ENCODE measurements around the gene RAI14. TPM values are rescaled to one million over a fixed set of nuclear protein-coding genes. Genes with fewer than 3 reads are reported as not detected.
"Not testable (repeated sequence)": the region's sequence is repeated elsewhere in the genome, so short reads cannot be mapped to it uniquely, and the experiment has no call there.

Gene RAI14
- polyA plus RNA-seq, 6 donors from 2014 or later, result 0.08 to 2.4 (median 1.2) TPM; not detected in 2

DNA sequence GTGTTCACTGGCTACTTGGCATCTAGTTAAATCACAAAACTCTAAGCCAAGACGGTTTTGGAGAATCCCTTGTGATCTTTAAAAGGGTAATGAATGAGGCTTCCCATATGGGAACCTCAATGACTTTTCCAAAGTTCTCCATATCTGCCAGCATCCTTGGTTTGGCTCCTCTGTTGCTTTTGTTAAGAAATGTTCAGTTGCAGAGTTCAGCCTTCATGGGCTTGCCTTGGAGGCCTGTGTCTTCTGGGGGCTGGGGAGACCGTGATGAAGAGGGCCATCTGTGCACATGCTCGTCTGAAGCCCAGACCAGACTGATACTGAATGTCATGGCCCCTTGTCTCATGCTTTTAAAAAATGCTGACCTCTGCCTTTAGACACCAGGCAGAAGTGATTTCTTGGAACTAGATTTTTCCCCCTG is 84.3 kb downstream of the RAI14 start:
- Mint-ChIP-seq H3K27me3 (peaks cover 0 to 4% (median 0%) of the 10 kb centered on the region in 3 donors), H3K9me3 (peaks cover 0 to 19% (median 4%) of the 10 kb centered on the region in 7 donors), H3K27ac (peak overlapping the region in 3 of 6 donors; percentile 21 to 83 (median 49))

DNA sequence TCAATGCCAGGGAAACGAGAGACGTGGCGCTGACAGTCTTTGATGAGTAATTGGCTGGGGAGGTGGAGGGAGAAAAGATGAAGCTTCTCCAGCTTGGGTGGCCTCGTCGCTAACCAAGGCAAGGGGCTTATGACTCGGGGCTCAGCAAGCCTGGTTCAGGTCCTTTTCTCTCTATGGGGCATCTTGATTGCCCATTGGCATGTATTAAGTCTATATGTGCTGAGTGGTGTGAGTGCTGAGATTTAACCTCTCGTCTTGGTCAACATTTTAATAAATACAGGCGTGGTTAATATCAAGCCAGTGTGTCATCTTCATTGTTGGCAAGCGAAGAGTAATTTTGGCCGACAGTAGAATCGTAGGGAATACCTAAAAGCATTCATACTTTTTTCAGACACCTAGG is 85.9 kb downstream of the RAI14 start:
- DNase-seq (no peak), ATAC-seq (ENCODE audit: low read depth in 2 of 2) (no peak)
- H3K9me3 Mint-ChIP-seq, result peaks cover 0 to 23% (median 6%) of the 10 kb centered on the region in 7 donors
- peaks cover 10 to 14% of the 10 kb centered on the region in 2 donors for H3K36me3 Mint-ChIP-seq
- H3K27ac Mint-ChIP-seq, result peak overlapping the region in 5 of 6 donors; percentile 9 to 98 (median 97)
- H3K4me3 Mint-ChIP-seq, result peak overlapping the region in 3 of 8 donors; percentile 40 to 62 (median 40)
- H3K27me3 Mint-ChIP-seq, result no peaks in the 10 kb centered on the region
- peaks cover 24 to 67% (median 44%) of the 10 kb centered on the region in 3 donors for H3K4me1 Mint-ChIP-seq

More for the DNA sequence above, 84.3 kb downstream of the RAI14 start:
- H3K4me1 Mint-ChIP-seq, result peaks cover 18 to 53% (median 31%) of the 10 kb centered on the region in 3 donors
- H3K4me3 Mint-ChIP-seq, result no peak overlapping the region
- peaks cover 10% of the 10 kb centered on the region in 2 donors for H3K36me3 Mint-ChIP-seq
- ATAC-seq (ENCODE audit: low read depth in 2 of 2) (no peak), DNase-seq (no peak)

DNA sequence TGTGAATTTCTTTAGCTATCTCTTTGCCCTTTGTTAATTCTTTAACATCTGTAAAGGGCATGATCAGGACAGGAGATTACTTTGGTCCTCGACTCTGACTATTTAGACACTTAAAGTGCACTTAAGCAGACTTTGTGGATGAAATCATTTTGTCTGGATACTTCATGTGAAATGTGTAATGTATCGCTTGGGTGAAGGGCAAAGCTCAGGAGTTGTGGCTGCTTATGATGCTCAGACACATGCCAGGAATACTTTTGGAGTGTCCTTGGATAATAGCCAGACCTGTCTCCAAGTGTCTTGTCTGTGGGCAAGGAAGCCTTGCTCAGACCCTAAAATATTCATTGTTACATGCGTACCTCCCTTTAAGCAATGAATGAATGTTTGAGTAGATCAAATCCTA is 87.8 kb downstream of the RAI14 start:
- Mint-ChIP-seq H3K27me3 (no peaks in the 10 kb centered on the region), H3K4me3 (peak overlapping the region in 1 of 8 donors; percentile 20), H3K9me3 (peaks cover 0 to 23% (median 6%) of the 10 kb centered on the region in 7 donors), H3K4me1 (peaks cover 24 to 66% (median 44%) of the 10 kb centered on the region in 3 donors), H3K36me3 (peaks cover 10 to 14% of the 10 kb centered on the region in 2 donors), H3K27ac (peak overlapping the region in 5 of 6 donors; percentile 47 to 89 (median 83))
- DNase-seq, result no peak
- ATAC-seq (ENCODE audit: low read depth in 2 of 2), result no peak

DNA sequence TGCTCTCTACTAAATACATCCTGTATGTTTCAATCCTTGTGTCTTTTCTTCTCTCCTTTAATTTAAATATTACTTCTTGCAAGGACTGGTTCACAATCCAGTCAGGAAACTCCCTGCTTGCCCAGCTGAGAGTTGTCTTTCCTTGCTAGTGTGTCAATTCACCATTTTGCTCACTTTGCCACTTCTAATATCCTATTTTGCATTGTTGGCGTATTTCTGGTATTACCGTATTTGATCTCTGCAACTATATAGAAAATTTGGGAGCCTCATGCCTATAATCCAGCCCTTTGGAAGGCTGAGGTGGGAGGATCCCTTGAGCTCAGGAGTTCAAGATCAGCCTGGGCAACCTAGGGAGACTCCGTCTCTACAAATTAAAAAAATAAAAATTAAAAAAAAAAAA is 92.3 kb downstream of the RAI14 start:
- Mint-ChIP-seq H3K36me3 (peaks cover 0 to 5% of the 10 kb centered on the region in 2 donors), H3K9me3 (peaks cover 0 to 4% (median under 1%) of the 10 kb centered on the region in 7 donors), H3K4me3 (no peak overlapping the region), H3K27me3 (peaks cover 0 to 4% (median 0%) of the 10 kb centered on the region in 3 donors), H3K27ac (no peak overlapping the region), H3K4me1 (peaks cover 11 to 38% (median 30%) of the 10 kb centered on the region in 3 donors)
- DNase-seq (no peak), ATAC-seq (ENCODE audit: low read depth in 2 of 2) (no peak)

DNA sequence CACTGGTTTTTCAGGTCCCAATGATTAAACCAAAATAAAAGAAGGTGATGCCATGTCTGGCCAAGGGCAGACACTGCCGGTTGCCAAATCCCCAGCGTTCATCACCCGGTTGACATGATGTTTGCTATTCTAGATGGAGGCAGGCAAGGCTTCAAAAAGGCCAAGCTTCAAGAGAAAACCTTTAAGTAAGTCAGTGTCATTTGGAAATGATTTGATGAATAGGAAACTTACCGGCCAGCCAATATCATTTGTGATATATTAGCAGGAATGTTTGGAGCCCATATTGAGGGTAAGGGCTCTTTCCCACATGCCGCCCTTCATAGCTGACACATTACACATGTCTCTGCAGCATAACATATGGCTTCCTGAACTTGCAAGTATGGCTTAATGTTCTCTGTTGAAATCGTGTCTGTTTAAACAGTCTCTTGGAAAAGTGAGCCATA is 93.3 kb downstream of the RAI14 start:
- Mint-ChIP-seq H3K36me3 (peaks cover 0 to 5% of the 10 kb centered on the region in 2 donors), H3K4me3 (no peak overlapping the region), H3K4me1 (peaks cover 11 to 28% (median 26%) of the 10 kb centered on the region in 3 donors), H3K27ac (no peak overlapping the region), H3K9me3 (peaks cover 0 to 4% (median 0%) of the 10 kb centered on the region in 7 donors), H3K27me3 (peaks cover 0 to 4% (median 0%) of the 10 kb centered on the region in 3 donors)
- no peak for DNase-seq
- no peak for ATAC-seq (ENCODE audit: low read depth in 2 of 2)

DNA sequence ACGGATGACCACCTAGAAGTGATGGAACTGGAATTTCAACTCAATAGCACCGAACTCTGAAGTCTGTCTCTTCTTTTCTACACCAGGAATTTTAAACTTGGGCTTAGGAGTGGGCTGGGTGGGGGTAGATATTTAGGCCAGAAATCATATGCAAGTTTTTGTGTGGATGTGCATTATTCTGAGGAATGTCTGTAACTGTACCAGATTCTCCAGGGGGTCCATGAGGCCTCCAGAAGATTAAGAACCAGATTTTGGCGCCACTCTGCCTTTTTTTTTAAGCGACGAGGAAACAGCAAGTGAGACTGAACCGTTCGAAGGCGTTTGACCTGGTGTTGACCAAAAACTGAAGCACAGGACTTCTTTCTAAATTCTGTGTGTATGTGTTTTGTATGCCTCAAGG is 94.1 kb downstream of the RAI14 start:
- Mint-ChIP-seq H3K27me3 (peaks cover 0 to 4% (median 0%) of the 10 kb centered on the region in 3 donors), H3K4me3 (peak overlapping the region in 1 of 8 donors; percentile 55), H3K27ac (peak overlapping the region in 2 of 6 donors; percentile 8 to 45), H3K9me3 (peaks cover 0 to 4% (median 0%) of the 10 kb centered on the region in 7 donors), H3K36me3 (peaks cover 0 to 5% of the 10 kb centered on the region in 2 donors), H3K4me1 (peaks cover 11 to 23% (median 21%) of the 10 kb centered on the region in 3 donors)
- ATAC-seq (ENCODE audit: low read depth in 2 of 2) (no peak), DNase-seq (no peak)

DNA sequence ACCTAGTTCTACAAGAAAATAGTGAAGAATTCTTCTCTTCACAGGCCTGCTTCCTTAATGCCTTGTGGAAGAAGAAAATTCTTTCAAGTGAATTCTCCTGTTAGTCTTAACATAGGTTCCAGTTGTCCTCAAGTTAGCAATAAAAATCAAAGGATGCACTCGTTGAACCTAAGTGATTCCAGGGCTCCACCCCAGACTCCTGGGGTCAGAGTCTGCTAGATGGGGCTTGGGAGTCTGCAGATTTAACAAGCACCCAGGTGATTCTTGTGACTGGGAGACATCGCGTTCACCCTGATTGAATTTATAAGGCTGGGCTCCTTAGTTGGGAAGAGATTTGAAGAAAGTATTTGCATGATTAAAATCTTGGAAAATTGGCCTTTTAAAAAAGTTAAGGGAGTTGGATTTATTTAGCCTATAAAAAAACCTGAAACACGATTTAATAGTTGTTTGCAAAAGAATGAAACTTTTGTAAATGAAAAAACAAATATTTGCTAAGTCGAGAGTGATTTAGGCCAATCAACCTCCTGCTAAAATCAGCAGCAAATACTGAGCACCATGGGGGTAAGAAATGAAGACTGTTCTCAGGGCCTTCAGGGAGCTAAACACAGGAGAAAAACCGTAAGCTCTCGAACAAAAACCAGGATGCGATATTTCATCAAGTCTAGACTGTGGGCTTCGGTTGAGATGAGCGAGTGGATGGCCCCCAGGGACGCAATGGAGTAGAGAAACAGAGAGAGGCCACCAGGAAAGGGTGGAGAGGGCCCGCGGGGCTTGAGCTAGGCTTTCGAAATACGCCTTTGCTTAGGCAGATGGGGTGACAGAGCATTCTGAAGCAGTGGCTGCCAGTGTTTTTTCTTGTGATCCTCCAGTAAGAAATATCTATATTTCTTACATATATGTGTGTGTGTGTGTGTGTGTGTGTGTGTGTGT is 95.9 kb downstream of the RAI14 start:
- Mint-ChIP-seq H3K27me3 (peaks cover 0 to 7% (median 0%) of the 10 kb centered on the region in 3 donors), H3K36me3 (no peaks in the 10 kb centered on the region), H3K4me3 (peak overlapping the region in 4 of 8 donors; percentile 12 to 71 (median 40)), H3K4me1 (peaks cover 3 to 9% (median 3%) of the 10 kb centered on the region in 3 donors), H3K27ac (peak overlapping the region in 2 of 6 donors; percentile 71 to 94), H3K9me3 (no peaks in the 10 kb centered on the region)
- ATAC-seq (ENCODE audit: low read depth in 2 of 2), result peak in 1 of 2 donors; percentile 61
- DNase-seq, result peak; percentile 29

DNA sequence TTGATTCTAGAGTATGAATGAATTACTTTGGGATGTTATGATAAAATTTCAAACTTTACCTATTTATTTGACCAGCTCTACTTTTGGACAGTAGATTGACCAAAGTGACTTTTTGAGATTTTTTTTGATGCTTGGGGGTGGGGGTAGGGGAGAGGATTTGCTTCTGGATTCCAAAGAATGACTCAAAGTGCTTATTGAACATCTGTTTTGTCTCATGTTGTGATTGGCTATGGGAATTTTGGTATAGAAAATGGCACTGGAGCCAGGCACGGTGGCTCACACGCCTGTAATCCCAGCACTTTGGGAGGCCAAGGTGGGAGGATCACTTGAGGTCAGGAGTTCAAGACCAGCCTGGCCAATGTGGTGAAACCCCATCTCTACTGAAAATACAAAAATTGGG is 97.1 kb downstream of the RAI14 start:
- H3K36me3 Mint-ChIP-seq; ATAC-seq (ENCODE audit: low read depth in 2 of 2); H3K4me3 Mint-ChIP-seq; H3K9me3 Mint-ChIP-seq; H3K27ac Mint-ChIP-seq; H3K27me3 Mint-ChIP-seq; H3K4me1 Mint-ChIP-seq; DNase-seq: not testable (repeated sequence)

DNA sequence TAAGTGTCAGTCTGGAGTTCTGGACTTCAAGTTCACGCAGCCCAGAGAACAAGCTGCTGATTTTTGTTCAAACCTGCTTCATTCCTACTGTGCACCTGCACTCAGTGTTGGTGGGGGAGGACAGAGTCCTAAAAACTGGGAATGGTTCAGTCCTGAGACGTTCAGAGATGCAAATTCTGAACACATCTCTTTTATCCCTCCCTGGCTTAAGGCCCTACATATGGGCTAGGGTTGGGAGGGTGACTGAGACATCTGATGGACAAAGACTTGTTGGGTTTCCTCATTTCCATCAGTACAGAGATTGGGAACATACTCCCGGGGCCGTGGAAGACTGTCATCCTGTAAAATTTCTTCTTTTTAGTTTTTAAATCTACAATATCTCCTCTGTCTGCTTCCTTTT is 99.8 kb downstream of the RAI14 start:
- DNase-seq (no peak), ATAC-seq (ENCODE audit: low read depth in 2 of 2) (no peak)
- no peaks in the 10 kb centered on the region for H3K9me3 Mint-ChIP-seq
- H3K36me3 Mint-ChIP-seq, result no peaks in the 10 kb centered on the region
- H3K27me3 Mint-ChIP-seq, result peaks cover 0 to 7% (median 0%) of the 10 kb centered on the region in 3 donors
- no peak overlapping the region for H3K27ac Mint-ChIP-seq
- H3K4me3 Mint-ChIP-seq, result no peak overlapping the region
- peaks cover 3 to 8% (median 3%) of the 10 kb centered on the region in 3 donors for H3K4me1 Mint-ChIP-seq

DNA sequence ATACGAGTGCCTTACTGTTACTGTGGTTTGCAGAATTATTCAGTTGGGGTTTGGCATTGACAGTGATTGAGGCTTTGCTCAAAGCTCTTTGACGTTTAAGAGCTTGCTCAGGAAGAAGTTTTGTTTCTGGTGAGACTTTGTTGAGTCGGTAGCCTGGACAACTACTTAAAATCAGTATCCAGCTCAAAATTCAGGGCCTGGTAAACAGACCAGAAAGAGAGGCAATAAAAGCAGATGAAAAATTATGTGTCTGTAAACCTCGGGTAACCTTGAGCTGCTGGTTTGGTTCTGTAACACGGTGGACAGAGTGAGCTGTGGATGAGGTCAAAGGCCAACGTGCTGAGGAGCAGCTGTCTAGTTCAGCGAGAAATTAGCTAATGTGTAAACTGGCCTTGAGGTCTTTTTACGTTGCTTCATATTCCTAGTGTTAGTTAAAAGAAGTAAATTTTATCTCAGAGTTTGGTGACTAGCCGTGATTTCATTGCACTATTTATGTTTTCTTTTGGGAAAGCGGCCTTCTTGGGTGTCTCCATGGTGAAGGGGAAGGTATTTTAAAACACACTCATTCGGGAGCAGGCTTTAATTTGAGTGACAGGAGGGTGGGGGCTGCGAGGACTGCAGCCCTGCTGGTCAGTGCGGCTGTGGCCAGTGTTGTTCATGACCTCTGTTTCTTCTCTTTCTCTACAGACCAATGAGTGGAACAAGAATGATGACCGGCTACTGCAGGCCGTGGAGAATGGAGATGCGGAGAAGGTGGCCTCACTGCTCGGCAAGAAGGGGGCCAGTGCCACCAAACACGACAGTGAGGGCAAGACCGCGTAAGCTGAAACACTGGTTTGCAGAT is 100.9 kb downstream of the RAI14 start:
- ATAC-seq (ENCODE audit: low read depth in 2 of 2) (no peak), DNase-seq (no peak)
- Mint-ChIP-seq H3K27ac (peak overlapping the region in 1 of 6 donors; percentile 58), H3K9me3 (peaks cover 0 to 5% (median 0%) of the 10 kb centered on the region in 7 donors), H3K36me3 (no peaks in the 10 kb centered on the region), H3K4me3 (no peak overlapping the region), H3K4me1 (peaks cover 3 to 8% (median 4%) of the 10 kb centered on the region in 3 donors), H3K27me3 (peaks cover 0 to 4% (median 0%) of the 10 kb centered on the region in 3 donors)

DNA sequence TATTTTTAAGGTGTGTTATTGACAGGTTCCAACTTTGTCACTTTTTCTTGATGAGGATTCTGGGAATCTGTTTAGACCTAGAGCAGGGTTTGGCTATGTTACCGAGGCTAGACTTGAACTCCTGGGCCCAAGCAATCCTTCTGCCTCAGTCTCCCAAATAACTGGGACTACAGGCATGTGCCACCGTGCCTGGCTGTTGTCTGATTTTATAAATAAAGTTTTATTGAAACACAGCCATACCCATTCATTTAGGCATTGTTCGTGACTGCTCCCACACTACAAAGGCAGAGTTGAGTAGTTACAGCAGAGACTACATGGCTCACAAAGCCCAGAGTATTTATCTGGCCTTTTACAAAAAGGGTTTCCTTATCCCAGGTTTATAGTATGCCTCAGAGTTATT is 102.4 kb downstream of the RAI14 start:
- Mint-ChIP-seq H3K27ac (no peak overlapping the region), H3K27me3 (peaks cover 0 to 4% (median 0%) of the 10 kb centered on the region in 3 donors), H3K4me1 (peaks cover 0 to 1% (median 0%) of the 10 kb centered on the region in 3 donors), H3K4me3 (no peak overlapping the region), H3K36me3 (no peaks in the 10 kb centered on the region), H3K9me3 (peaks cover 0 to 5% (median 0%) of the 10 kb centered on the region in 7 donors)
- DNase-seq (no peak), ATAC-seq (ENCODE audit: low read depth in 2 of 2) (no peak)

DNA sequence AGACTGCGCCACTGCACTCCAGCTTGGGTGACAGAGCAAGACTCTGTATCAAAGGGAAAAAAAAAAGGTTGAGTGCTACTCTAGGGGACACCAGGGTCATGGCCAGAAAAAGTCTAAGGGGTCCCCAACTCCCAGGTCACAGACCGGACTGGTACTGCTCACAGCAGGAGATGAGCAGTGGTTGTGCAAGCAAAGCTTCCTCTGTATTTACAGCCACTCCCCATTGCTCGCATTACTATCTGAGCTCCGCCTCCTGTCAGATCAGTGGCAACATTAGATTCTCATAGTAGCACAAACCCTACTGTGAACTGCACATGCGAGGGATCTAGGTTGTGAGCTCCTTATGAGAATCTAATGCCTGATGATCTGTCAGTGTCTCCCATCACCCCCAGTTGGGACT is 103.1 kb downstream of the RAI14 start:
- not testable (repeated sequence) for H3K4me1 Mint-ChIP-seq; H3K4me3 Mint-ChIP-seq; ATAC-seq (ENCODE audit: low read depth in 2 of 2); DNase-seq; H3K9me3 Mint-ChIP-seq; H3K27me3 Mint-ChIP-seq; H3K27ac Mint-ChIP-seq; H3K36me3 Mint-ChIP-seq

DNA sequence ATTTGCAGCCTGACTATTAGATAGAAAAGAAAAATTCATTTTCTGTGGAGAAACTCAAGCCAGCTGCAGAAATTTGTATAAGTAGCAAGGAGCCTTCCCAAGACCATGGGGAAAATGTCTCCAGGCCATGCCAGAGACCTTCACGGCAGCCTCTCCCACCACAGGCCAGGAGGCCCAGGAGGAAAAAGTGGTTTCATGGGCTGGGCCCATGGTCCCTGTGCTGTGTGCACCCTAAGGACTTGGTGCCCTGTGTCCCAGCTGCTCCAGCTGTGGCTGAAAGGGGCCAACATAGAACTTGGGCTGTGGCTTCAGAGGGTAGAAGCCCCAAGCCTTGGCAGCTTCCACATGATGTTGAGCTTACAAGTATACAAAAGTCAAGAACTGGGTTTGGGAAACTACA is 109.5 kb downstream of the RAI14 start:
- Mint-ChIP-seq H3K4me1 (peaks cover 4 to 9% (median 5%) of the 10 kb centered on the region in 3 donors), H3K36me3 (peaks cover 9 to 16% of the 10 kb centered on the region in 2 donors), H3K9me3 (peaks cover 4 to 26% (median 12%) of the 10 kb centered on the region in 7 donors), H3K27me3 (no peaks in the 10 kb centered on the region), H3K27ac (peak overlapping the region in 1 of 6 donors; percentile 66), H3K4me3 (no peak overlapping the region)
- no peak for ATAC-seq (ENCODE audit: low read depth in 2 of 2)
- no peak for DNase-seq

Data from naive B cell (primary cell).